ENCODE results near the gene CNNM2.

DNA sequence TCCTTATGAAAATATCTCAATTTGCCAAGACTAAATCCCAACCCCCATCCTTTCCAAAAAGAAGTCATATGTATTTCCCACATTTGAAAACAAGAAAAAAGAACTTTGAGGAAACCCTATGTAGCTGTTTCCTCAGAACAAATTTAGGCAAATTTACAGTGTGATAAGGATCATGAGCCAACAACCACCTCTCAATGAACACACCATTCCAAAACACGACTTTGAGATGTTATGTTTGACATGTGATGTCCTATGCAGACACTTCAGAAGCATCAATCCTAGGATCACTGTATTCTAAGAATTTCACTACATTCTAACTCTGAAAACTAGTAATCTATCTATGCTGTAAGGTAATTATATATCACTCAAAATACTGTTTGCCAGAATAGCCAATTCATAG lies 212.8 kb downstream of the CNNM2 start:
- TF ChIP-seq, protein P1, sequence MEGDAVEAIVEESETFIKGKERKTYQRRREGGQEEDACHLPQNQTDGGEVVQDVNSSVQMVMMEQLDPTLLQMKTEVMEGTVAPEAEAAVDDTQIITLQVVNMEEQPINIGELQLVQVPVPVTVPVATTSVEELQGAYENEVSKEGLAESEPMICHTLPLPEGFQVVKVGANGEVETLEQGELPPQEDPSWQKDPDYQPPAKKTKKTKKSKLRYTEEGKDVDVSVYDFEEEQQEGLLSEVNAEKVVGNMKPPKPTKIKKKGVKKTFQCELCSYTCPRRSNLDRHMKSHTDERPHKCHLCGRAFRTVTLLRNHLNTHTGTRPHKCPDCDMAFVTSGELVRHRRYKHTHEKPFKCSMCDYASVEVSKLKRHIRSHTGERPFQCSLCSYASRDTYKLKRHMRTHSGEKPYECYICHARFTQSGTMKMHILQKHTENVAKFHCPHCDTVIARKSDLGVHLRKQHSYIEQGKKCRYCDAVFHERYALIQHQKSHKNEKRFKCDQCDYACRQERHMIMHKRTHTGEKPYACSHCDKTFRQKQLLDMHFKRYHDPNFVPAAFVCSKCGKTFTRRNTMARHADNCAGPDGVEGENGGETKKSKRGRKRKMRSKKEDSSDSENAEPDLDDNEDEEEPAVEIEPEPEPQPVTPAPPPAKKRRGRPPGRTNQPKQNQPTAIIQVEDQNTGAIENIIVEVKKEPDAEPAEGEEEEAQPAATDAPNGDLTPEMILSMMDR (IDR thresholded peaks at IDR 0.05; ENCODE audit: insufficient read depth, low read length), result no peak
- TF ChIP-seq, protein P2, sequence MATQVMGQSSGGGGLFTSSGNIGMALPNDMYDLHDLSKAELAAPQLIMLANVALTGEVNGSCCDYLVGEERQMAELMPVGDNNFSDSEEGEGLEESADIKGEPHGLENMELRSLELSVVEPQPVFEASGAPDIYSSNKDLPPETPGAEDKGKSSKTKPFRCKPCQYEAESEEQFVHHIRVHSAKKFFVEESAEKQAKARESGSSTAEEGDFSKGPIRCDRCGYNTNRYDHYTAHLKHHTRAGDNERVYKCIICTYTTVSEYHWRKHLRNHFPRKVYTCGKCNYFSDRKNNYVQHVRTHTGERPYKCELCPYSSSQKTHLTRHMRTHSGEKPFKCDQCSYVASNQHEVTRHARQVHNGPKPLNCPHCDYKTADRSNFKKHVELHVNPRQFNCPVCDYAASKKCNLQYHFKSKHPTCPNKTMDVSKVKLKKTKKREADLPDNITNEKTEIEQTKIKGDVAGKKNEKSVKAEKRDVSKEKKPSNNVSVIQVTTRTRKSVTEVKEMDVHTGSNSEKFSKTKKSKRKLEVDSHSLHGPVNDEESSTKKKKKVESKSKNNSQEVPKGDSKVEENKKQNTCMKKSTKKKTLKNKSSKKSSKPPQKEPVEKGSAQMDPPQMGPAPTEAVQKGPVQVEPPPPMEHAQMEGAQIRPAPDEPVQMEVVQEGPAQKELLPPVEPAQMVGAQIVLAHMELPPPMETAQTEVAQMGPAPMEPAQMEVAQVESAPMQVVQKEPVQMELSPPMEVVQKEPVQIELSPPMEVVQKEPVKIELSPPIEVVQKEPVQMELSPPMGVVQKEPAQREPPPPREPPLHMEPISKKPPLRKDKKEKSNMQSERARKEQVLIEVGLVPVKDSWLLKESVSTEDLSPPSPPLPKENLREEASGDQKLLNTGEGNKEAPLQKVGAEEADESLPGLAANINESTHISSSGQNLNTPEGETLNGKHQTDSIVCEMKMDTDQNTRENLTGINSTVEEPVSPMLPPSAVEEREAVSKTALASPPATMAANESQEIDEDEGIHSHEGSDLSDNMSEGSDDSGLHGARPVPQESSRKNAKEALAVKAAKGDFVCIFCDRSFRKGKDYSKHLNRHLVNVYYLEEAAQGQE (IDR thresholded peaks at IDR 0.05; ENCODE audit: insufficient replicate concordance, low read depth), result no peak
- no peak for TF ChIP-seq POLR2AphosphoS5 (IDR thresholded peaks at IDR 0.05; ENCODE audit: low read depth)
- no peak for TF ChIP-seq SPI1 (IDR thresholded peaks at IDR 0.05; ENCODE audit: borderline replicate concordance, low read depth)
- no peak for TF ChIP-seq GABPA (IDR thresholded peaks at IDR 0.05; ENCODE audit: low read depth)
